Mammary epithelial cell (primary cell): ENCODE measurements around the gene NKX1-2.

Source experiments
- CTCF ChIP-seq, 2 donors: IDR thresholded peaks in 1 of 2; conservative IDR thresholded peaks in 1 of 2; 2 replicates each; pipeline ENCODE4 v1.5.1; 2011 to 2012; ENCODE audit warnings: inconsistent platforms in 2 of 2, low read length in 2 of 2, mild to moderate bottlenecking in 2 of 2, control low read depth in 1 of 2, low read depth in 1 of 2; ENCODE audit not compliant: insufficient read depth in 1 of 2; ENCODE audit errors: extremely low read depth in 1 of 2
- EZH2 ChIP-seq: IDR thresholded peaks from 2 replicates; pipeline ENCODE4 v1.6.1; 2012; ENCODE audit warnings: low read length, inconsistent platforms, borderline replicate concordance

- TF ChIP-seq CTCF (conservative IDR thresholded peaks at IDR 0.05 in 1 of 2, IDR thresholded peaks at IDR 0.05 in 1 of 2; ENCODE audit: extremely low read depth in 1 of 2, insufficient read depth in 1 of 2, low read depth in 1 of 2, low read length in 2 of 2) (no peak), EZH2 (no peak)
These were observed 48.2 kb upstream of the NKX1-2 start for GRCh38 chr10:124498056-124498455.
